ENCODE measurements around the gene C10orf71. TPM values are rescaled to one million over a fixed set of nuclear protein-coding genes. Genes with fewer than 3 reads are reported as not detected.

Gene C10orf71
- total RNA-seq, 2 experiments from 2014 or later: not detected

DNA sequence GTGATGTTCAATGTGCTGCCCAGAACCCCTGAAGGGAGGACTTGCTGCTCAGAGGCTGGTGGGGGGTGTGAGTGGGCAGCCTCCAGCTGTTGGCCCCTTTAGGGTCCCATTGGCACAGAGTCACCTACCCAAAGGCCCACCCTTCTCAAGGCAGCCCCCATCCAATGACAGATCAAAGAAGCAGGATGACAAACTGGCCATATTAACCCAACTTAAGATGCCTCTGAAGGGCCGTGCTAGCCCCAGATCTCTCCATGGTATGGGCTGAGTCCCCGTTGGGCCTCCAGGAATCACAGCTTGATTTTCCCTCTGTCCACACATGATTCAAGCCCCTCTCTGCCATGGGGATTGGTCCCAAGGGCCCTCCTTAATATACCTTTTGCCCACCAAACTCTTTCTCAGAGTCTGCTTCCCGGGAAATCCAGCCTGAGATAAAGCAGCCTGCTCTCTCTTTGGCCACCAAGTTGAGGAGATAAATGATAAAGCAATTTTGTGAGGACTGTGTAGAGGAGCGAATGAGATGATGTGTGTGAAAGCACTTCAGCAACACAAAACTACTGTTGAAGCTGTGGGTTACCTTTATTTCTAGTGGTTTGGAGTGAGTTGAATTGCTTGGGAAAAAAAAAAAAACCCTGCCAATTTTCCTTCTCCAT, 38.2 kb upstream of the C10orf71 start:
- H3K27me3 Mint-ChIP-seq: peaks cover 3% of the 10 kb centered on the region
- DNase-seq: no peak
- intact Hi-C loops (cut with micrococcal nuclease): no loop called here
- CTCF ChIA-PET: no interaction called here
- no peak overlapping the region for H3K4me3 Mint-ChIP-seq
- peaks cover 11% of the 10 kb centered on the region for H3K9me3 Mint-ChIP-seq
- no peaks in the 10 kb centered on the region for H3K36me3 Mint-ChIP-seq
- no peak overlapping the region for H3K27ac Mint-ChIP-seq
- H3K4me1 Mint-ChIP-seq (ENCODE audit: low read depth): no peaks in the 10 kb centered on the region
- POLR2A ChIA-PET: no interaction called here

DNA sequence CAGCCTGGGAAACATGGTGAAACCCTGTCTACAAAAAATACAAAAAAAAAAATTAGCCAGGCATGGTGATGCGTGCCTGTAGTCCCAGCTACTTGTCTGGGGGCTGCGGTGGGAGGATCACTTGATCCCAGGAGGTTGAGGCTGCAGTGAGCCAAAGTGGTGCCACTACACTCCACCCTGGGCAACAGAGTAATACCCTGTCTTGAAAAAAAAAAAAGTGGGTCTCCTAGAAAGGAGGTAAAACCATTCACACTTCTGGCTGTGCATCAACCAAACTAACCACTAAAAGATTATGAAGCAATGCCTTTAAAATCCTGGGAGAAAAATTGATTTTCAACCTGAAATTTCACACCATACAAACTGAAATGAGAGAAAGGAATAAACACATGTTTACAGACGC, 35.4 kb upstream of the C10orf71 start:
- Mint-ChIP-seq H3K4me3 (no peak overlapping the region), H3K27me3 (peaks cover 3% of the 10 kb centered on the region), H3K4me1 (ENCODE audit: low read depth) (no peaks in the 10 kb centered on the region), H3K36me3 (peaks cover 3% of the 10 kb centered on the region), H3K9me3 (peaks cover 26% of the 10 kb centered on the region), H3K27ac (no peak overlapping the region)
- CTCF ChIA-PET: no interaction called here
- POLR2A ChIA-PET: no interaction called here
- no peak for DNase-seq
- intact Hi-C loops (cut with micrococcal nuclease): no loop called here

DNA sequence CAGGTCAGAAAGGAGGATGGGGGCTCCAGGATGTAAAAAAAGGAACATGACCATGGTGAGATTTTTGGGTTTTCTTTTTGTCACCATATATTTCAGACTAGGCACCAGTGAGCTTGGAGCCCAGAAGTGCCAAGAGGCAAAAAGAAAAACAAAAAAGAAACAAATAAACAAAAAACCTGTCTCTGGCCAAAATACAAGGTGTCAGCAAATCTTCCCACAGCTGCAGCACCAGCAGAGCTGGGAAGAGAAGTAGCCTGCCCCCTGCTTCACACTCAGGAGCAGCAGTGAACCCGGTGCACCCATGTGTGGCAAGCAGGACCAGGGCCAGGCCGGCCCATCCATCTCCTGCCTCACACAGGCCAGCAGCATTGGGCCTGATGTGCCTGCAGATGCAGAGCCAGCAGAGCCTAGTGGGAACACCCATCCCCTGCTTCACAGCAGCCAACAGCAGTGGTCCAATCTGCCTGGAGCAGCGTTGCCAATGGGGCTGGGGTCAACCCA, 34.7 kb upstream of the C10orf71 start:
- POLR2A ChIA-PET: no interaction called here
- Mint-ChIP-seq H3K4me3 (no peak overlapping the region), H3K4me1 (ENCODE audit: low read depth) (no peaks in the 10 kb centered on the region), H3K9me3 (peaks cover 26% of the 10 kb centered on the region), H3K27me3 (peaks cover 3% of the 10 kb centered on the region), H3K27ac (no peak overlapping the region), H3K36me3 (peaks cover 3% of the 10 kb centered on the region)
- CTCF ChIA-PET: no interaction called here
- no peak for DNase-seq
- intact Hi-C loops (cut with micrococcal nuclease): no loop called here

DNA sequence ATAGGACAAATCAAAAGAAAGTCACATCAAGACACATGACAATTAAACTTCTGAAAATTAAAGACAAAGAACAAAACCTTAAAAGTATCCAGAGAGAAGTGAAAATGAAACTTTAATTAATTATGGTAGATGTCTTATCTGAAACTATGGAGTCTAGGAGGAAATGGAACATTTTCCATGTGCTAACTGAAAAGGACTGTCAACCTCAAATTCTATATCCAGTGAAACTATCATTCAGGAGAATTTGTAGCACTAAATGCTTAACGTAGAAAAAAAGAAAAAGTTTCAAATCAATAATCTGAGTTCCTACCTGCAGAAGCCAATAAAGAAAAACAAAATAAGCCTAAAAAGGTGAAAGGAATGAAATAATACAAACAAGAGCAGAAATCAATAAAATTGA, 33.1 kb upstream of the C10orf71 start:
- ChIA-PET CTCF (no interaction called here), POLR2A (no interaction called here)
- Mint-ChIP-seq H3K27ac (no peak overlapping the region), H3K9me3 (peaks cover 26% of the 10 kb centered on the region), H3K4me3 (no peak overlapping the region), H3K27me3 (no peaks in the 10 kb centered on the region), H3K36me3 (peaks cover 3% of the 10 kb centered on the region), H3K4me1 (ENCODE audit: low read depth) (no peaks in the 10 kb centered on the region)
- no peak for DNase-seq
- intact Hi-C loops (cut with micrococcal nuclease): no loop called here

DNA sequence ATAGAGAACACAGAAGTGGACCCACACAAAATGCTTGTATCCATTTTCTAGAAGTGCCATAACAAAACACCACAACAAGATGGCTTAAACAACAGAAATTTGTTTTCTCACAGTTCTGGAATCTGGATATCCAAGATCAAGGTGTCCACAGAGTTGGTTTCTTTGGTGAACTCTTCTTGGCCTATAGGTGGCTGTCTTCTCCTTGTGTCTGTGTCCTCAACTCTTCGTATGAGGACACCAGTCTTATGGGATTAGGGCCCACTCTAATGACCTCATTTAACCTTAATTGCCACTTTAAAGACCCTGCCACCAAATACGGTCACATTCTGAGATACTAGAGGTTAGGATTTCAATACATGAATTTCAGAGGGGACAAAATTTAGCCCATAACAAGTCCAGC, 30.8 kb upstream of the C10orf71 start:
- CTCF ChIA-PET: no interaction called here
- no peak overlapping the region for H3K4me3 Mint-ChIP-seq
- H3K9me3 Mint-ChIP-seq: peaks cover 26% of the 10 kb centered on the region
- peaks cover 3% of the 10 kb centered on the region for H3K4me1 Mint-ChIP-seq (ENCODE audit: low read depth)
- POLR2A ChIA-PET: no interaction called here
- H3K27ac Mint-ChIP-seq: no peak overlapping the region
- H3K36me3 Mint-ChIP-seq: peaks cover 3% of the 10 kb centered on the region
- peaks cover 2% of the 10 kb centered on the region for H3K27me3 Mint-ChIP-seq
- intact Hi-C loops (cut with micrococcal nuclease): no loop called here
- no peak for DNase-seq

DNA sequence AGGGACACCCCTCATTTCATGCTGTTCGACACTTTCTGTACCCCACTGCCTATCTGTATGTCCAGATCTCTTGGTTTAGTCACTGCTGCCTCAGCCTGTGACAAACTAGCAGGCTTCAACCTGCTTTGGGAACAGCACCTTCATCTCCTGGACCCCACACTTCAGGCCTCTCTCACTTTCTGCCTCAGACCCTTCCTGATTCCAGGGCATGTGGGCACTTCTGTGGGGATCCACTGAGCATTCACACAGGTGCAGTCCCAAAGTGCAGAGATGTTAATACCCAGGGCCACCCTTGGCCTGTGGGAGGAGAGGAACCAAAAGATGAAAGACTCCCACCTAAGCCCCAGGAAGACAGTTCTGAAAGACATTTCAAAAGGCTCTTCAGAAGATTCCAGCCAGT, 29.4 kb upstream of the C10orf71 start:
- DNase-seq: no peak
- ChIA-PET CTCF (no interaction called here), POLR2A (no interaction called here)
- Mint-ChIP-seq H3K27me3 (peaks cover 2% of the 10 kb centered on the region), H3K4me3 (no peak overlapping the region), H3K9me3 (peaks cover 26% of the 10 kb centered on the region), H3K4me1 (ENCODE audit: low read depth) (peaks cover 3% of the 10 kb centered on the region), H3K27ac (no peak overlapping the region), H3K36me3 (peaks cover 3% of the 10 kb centered on the region)
- intact Hi-C loops (cut with micrococcal nuclease): no loop called here

DNA sequence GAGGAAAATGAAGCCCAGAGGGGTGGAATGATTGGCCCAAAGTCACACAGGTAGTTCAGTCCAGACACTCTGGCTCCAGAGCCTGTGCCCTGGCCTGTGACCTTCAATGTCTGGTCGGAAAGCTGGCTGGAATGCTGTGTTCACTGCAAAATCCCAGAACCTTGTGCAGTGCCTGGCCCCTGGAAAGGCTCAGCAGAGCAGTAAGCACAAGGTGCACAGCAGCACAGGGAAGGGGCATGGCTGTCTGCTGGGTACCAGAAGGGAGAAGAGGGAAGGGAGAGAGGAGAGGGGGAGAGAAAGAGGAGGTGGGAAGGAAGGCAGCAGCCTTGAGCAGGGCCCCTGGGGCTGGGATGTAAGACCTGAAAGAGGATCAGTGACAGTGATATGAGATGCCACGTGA, 28.4 kb upstream of the C10orf71 start:
- H3K36me3 Mint-ChIP-seq: peaks cover 3% of the 10 kb centered on the region
- ChIA-PET CTCF (interaction anchor here (1.1 kb wide), 1 partner anchor 136 kb away, joined by 3 read pairs; no protein-coding TSS in a partner anchor), POLR2A (no interaction called here)
- peaks cover 17% of the 10 kb centered on the region for H3K9me3 Mint-ChIP-seq
- H3K4me3 Mint-ChIP-seq: no peak overlapping the region
- no peak for DNase-seq
- intact Hi-C loops (cut with micrococcal nuclease): no loop called here
- peaks cover 2% of the 10 kb centered on the region for H3K27me3 Mint-ChIP-seq
- H3K4me1 Mint-ChIP-seq (ENCODE audit: low read depth): peaks cover 3% of the 10 kb centered on the region
- no peak overlapping the region for H3K27ac Mint-ChIP-seq

DNA sequence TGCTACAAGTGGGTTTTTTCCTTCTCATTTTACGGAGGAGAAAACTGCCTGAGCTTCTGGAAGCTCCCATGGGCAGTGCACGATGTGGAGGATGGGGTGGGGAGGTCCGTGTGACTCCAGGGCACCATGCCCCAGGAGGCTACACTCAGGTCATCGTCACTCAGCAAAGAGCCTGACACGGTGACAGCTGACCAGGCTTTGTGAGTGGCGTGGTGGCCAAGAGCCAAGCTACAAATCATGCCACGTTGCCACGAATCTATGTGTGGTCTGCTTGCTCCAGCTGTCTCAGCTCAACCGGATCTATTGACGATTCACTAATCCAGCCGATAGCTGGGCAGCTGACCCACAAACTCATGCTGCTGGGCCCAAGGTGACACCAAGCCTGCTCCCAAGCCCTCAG, 27.6 kb upstream of the C10orf71 start:
- peaks cover 9% of the 10 kb centered on the region for H3K9me3 Mint-ChIP-seq
- ChIA-PET CTCF (interaction anchor here (1.1 kb wide), 1 partner anchor 135 kb away, joined by 3 read pairs; no protein-coding TSS in a partner anchor), POLR2A (no interaction called here)
- H3K27me3 Mint-ChIP-seq: peaks cover 2% of the 10 kb centered on the region
- peaks cover 3% of the 10 kb centered on the region for H3K4me1 Mint-ChIP-seq (ENCODE audit: low read depth)
- intact Hi-C loops (cut with micrococcal nuclease): no loop called here
- no peak overlapping the region for H3K27ac Mint-ChIP-seq
- no peak for DNase-seq
- H3K4me3 Mint-ChIP-seq: no peak overlapping the region
- peaks cover 3% of the 10 kb centered on the region for H3K36me3 Mint-ChIP-seq

DNA sequence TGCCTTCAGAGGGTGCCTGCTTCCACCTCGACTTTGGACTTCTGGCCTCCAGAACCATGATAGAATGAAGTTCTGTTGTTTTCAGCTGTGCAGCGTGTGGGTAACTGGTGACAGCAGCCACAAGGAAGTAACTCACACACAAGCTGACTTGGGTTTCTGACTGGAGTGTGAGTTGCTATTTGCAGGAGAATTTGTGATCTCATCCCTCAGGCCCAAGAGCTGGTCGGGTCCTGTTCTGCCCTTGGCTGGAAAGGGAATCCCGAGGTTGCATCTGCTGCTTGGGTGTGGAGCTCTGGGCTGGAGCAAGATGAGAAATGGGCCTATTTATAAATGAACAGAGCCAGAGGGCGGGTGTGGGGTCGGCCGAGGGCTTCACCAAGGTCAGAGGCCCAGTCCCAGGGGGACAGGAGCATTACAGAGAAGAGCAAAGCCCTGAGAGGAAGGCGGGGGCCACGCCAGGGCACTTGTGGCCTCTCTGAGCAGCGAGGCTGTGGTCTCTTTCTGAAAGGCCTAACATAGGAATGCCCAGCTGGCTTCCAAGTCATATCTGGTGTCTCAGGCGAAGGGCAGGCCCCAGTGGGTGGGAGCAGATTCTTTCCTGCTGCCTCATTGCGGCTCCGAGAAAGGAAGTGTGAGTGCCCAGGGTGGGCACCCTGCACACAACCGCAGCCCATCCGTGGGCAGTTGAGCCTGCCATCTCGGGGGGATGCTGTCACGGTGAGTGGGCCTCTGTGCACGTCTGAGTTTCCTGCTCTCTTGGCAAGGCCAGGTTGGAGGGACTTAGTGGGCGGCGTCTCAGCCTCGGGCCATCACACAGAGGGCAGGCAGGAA, 26.5 kb upstream of the C10orf71 start:
- peaks cover under 1% of the 10 kb centered on the region for H3K36me3 Mint-ChIP-seq
- H3K27me3 Mint-ChIP-seq: peaks cover 2% of the 10 kb centered on the region
- ChIA-PET CTCF (no interaction called here), POLR2A (no interaction called here)
- H3K9me3 Mint-ChIP-seq: peaks cover 5% of the 10 kb centered on the region
- H3K27ac Mint-ChIP-seq: no peak overlapping the region
- DNase-seq: no peak
- H3K4me3 Mint-ChIP-seq: no peak overlapping the region
- intact Hi-C loops (cut with micrococcal nuclease): no loop called here
- H3K4me1 Mint-ChIP-seq (ENCODE audit: low read depth): peaks cover 3% of the 10 kb centered on the region

DNA sequence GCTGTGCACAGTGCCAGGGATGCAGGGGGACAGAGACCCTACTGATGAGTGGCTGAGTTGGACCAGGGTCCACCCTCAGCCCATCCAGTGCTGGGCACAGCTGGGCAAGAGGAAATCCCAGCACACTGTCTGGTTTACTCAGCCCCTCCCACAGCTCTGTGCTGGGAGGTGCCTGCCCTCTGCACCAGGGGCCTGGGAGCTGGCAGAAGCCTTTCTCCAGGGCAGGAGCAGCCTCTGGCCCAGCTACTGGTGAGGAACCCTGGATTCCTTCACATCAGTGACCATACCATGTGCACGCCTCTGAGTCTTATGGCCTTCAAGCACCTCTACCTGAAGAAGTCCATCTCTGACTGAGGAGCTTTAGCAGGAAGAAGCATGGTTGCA, 25.9 kb upstream of the C10orf71 start:
- Mint-ChIP-seq H3K27ac (no peak overlapping the region), H3K4me1 (ENCODE audit: low read depth) (peaks cover 3% of the 10 kb centered on the region), H3K36me3 (no peaks in the 10 kb centered on the region), H3K4me3 (no peak overlapping the region), H3K27me3 (peaks cover 2% of the 10 kb centered on the region), H3K9me3 (no peaks in the 10 kb centered on the region)
- ChIA-PET POLR2A (no interaction called here), CTCF (no interaction called here)
- DNase-seq: no peak
- intact Hi-C loops (cut with micrococcal nuclease): no loop called here

DNA sequence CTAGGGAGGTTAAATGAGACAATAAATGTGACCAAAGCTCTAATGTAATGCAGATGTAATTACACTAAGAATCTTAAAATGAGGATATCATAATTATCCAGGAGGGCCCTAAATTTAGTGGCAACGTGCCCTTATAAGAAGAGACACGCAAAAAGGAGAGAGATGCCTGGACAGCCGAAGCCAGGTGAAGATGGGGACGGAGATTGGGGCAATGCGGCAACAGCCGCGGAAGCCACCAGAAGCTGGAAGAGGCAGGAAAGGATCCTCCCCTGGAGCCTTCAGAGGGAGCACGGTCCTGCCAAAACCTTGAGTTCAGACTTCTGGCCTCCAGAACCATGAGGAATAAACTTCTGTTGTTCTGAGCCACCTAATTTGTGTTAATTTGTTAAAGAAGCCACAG, 25.3 kb upstream of the C10orf71 start:
- Mint-ChIP-seq H3K4me3 (no peak overlapping the region), H3K36me3 (no peaks in the 10 kb centered on the region), H3K27ac (no peak overlapping the region), H3K9me3 (no peaks in the 10 kb centered on the region), H3K4me1 (ENCODE audit: low read depth) (peaks cover 3% of the 10 kb centered on the region), H3K27me3 (peaks cover 2% of the 10 kb centered on the region)
- ChIA-PET POLR2A (no interaction called here), CTCF (no interaction called here)
- intact Hi-C loops (cut with micrococcal nuclease): no loop called here
- DNase-seq: no peak

DNA sequence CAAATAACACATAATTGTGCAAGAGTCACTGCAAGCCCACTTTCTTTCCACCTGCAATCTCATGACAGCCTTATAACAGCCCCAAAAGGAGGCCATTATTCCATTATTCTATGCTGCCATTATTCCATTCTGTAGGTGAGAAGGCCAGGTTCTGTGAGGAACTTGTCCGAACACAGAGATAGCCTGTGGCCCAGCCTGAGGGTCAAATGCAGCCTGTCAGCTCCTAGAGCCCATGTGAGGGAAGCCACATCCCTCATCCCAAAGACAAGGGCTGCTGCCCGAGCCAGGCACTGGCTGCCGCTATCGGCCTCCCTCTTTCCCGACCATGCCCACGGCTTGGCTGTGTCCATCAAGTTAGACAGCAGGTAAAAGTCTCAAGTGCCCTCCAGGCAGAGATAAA, 24.1 kb upstream of the C10orf71 start:
- peaks cover 2% of the 10 kb centered on the region for H3K27me3 Mint-ChIP-seq
- CTCF ChIA-PET: no interaction called here
- no peak for DNase-seq
- no peaks in the 10 kb centered on the region for H3K36me3 Mint-ChIP-seq
- peaks cover 3% of the 10 kb centered on the region for H3K4me1 Mint-ChIP-seq (ENCODE audit: low read depth)
- no peak overlapping the region for H3K27ac Mint-ChIP-seq
- intact Hi-C loops (cut with micrococcal nuclease): no loop called here
- POLR2A ChIA-PET: no interaction called here
- no peak overlapping the region for H3K4me3 Mint-ChIP-seq
- H3K9me3 Mint-ChIP-seq: no peaks in the 10 kb centered on the region

DNA sequence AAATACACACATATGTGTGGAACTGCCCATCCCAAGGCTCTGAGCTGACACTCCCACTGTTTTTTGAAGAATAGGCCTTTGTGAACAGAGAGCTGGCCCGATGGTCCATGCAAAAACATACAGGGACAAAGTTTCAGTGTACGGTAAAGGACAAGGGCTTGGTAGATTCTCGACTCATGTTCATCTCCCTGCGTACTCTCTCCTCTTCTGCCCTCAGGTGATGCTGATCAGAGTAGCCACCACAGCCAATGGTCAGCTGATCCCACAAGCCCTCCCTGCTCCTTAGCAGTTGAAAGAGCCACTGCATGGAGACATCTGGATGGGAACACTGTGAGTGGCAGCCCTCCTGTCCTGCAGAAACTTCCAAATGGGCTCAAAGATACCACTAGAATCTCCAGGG, 23.1 kb upstream of the C10orf71 start:
- H3K4me3 Mint-ChIP-seq: no peak overlapping the region

More for the DNA sequence above, 23.1 kb upstream of the C10orf71 start:
- ChIA-PET CTCF (no interaction called here), POLR2A (no interaction called here)
- Mint-ChIP-seq H3K27me3 (peaks cover 5% of the 10 kb centered on the region), H3K27ac (no peak overlapping the region), H3K9me3 (no peaks in the 10 kb centered on the region), H3K36me3 (no peaks in the 10 kb centered on the region), H3K4me1 (ENCODE audit: low read depth) (peaks cover 3% of the 10 kb centered on the region)
- DNase-seq: no peak
- intact Hi-C loops (cut with micrococcal nuclease): no loop called here
